Fibroblast of skin of scalp (primary cell): ENCODE results near the gene TRIL.

Experiments used
- DNase-seq: peaks from one replicate; pipeline ENCODE4 v3.0.0-alpha.2; 2013

TRIL gene

DNA sequence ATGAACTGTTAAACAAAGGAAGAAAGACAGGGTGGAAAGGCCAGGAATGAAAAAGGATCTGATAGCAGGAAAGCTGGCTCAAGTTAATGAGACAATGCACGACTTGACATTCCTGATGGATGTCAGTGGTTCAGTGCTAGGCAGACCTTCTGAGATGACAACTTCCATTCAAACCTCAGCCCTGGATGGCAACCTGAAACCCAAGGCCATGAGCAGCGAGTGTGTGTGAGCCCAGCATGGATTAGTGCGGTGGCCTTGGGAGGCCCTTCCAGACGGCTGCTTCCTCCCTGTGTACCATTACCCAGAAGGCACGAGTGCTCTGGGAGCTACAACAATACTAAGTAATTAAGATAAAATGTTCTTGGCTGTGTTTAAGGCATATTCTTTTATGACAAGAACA, 18.8 kb downstream of the TRIL start:
- DNase-seq, result no peak

DNA sequence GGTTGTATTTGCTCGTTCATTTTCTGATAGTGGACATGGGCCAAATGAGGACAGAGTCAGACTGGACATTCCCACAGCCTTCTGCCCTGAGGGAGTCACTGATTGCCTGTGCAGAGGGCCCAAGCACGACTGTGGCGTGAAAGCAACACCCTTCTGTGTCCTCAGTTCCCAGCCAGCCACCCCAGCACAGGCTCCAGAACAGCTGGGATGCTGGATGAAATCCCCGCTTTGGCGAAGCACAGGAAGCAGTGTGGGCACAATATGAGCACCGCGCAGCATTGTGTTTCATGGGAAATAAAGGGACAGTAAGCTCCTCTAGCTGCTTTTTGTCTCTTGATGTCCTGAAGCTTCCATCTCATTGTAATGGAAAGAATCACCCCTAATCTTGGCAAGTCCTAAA, 20.5 kb downstream of the TRIL start:
- no peak for DNase-seq

DNA sequence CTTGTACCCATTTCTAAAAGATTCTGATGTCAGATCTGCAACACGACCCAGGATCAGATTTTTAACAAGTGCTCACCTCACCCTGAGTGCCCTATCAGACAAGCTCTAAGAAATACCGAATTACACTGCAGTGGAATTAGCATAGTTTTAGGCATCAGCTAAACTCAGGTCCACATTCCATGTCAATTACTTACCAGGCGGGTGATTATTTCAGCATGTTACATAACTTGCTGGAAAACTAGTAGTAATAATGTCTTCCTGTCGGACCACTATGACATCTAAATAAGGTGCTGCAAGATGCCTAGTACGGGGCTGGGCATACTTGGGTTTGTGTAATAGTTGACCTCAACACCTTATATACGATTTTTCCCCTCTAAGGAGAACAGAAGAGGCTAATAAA, 21.0 kb downstream of the TRIL start:
- no peak for DNase-seq

DNA sequence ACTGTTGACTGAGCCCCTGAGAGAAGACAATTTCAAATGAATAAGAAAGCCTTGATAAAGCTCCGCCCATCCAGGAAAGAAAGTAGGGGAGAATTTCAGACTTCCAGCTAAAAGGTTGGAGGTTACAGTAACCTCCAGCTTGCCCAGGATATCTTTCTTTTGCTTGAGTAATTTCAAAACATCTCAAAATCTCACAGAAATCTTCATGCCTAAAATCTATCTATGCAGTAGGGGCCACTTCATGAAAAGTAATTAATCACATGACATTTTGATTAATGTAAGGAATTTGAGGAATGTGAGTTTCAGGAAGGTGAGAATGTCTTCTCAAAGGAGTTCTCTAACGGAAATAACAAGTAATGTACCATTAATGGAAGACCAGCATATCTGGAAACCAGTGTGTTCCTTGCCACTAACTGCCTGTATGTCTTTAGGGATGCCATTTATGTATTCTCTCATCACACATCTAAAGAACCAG, 24.2 kb downstream of the TRIL start:
- no peak for DNase-seq

DNA sequence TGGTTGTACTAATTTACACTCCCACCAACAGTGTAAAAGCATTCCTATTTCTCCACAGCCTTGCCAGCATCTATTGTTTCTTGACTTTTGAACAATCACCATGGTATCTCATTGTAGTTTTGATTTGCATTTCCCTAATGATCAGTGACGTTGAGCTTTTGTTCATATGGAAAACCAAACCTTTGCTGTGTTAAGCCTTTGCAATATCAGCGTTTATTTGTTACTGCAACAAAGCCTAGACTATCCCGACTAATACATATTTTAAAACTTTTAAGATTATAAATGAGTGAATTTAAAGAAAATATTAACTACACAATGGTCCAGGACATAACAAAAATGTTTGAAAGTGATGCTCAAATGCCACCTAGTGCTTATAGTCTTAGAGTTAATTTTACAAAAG, 26.6 kb downstream of the TRIL start:
- no peak for DNase-seq

DNA sequence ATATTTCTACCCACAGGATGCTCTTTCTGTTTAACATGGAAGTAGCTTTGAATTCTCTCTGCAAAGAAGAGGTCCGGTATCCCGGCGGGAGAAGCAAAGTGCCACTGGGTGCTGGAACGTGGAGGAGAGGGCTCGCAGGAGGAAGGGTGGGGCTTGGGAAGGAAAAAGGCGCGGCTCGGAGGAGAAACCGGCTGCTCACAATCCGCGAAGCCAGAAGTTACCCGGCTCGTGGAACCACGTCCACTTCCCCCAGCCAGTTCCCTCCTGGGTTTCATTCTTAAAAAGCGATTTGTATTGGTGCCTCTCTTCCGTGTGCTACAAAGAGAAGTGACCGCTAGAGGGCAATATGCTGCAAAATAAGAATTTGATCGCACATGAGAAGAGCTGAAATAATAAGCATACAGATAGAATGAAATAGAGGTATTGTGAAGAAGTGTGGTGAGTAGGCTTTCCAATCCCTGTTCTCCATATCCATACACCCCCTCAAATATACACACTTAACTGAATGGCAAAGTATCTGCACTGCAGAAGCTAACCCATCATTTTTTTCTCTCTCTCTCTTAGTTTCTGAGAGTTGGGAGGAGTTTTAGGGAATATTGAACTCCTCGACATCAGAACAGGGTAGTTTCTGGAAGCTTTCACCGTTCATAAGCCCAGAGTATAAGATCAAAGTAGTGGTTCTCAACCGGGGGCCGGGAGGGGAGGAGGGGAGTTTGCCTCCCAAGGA, 31.1 kb downstream of the TRIL start:
- DNase-seq, result peak; percentile 87

DNA sequence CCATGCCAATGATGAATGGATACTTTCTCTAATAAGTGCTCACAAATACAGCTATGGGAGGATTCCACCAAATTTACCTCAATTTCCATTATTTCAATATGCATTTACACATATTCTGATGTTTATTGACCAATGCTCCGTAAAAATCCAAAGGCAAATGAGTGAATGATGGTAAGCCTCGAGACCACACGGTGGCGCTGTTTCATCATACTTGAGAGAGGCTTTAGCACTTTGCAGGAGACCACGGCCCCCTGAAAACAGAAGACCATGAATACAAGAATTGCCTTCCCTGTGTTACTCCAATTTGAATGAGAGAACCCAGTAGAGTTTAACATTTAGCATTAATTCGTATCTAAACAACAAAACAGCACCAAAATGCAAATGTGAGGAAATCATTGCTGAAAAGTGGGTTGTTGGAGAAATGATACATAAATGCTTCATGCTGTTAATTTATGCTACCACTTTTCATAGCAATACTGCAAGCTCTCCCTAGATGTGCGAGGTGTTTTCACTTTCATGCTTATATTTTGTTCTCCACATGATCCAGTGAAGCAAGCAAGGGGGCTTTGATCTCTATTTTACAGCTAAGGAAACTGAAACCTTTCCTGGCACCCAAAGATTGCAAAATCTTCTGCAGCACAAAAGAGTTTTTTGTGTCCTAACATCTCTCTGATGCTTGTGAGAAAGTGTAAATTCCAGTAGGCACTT, 35.4 kb downstream of the TRIL start:
- peak; percentile 72 for DNase-seq

DNA sequence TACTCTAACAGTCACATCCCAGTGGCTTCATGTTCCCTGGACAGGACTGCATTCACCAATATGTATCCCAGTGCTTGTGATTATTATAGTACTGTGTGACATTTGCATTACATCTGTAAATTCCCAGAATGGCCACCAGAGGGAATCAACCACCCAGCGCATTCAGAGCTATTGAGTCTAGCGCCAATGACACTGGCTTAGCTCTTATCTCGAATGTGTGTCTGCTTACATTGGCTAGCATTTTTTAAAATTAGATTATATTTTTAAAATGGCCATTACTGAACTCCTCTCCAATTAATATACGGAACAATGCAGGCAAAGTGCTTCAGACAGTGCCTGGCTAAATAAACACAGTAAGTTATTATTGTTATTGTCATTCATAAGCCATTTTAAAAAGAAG, 36.3 kb downstream of the TRIL start:
- peak; percentile 70 for DNase-seq

DNA sequence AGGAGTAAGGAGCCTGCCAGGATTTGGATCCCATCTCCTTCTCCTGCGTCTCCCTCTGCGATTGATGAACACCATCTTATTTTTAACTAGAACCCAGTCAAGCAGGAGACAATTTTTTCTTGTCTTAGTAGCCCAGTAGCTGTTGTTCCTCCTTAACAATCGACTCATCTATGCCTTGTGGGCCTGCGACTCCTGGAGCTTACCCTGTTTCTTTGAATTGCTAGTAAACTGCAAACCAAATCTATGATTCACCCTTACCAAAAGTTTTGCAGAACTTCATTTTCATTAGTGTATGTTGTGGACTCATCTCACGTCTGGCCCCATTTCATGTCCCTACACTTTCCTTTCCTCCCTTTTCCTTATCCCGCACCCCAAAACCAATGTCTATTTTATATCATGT, 37.7 kb downstream of the TRIL start:
- DNase-seq, result no peak

DNA sequence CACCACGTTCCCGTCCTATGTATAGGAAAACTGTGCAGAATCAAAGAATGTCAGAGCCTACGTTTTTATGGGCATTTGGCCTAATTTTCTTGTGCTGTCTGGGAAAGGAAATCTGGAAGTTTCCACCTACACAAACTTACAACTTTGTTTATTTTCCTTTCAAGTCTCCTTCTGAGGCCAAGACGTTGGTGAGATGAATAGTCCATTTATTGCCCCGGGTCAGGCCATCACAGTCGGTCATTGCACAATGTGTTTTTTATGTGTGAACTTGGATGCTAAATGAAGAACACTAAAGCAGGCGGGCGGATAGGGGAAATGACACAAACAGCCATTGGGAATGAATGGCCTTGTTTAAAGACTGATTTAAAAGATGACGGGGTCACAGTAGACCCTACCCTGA, 38.6 kb downstream of the TRIL start:
- DNase-seq, result no peak

DNA sequence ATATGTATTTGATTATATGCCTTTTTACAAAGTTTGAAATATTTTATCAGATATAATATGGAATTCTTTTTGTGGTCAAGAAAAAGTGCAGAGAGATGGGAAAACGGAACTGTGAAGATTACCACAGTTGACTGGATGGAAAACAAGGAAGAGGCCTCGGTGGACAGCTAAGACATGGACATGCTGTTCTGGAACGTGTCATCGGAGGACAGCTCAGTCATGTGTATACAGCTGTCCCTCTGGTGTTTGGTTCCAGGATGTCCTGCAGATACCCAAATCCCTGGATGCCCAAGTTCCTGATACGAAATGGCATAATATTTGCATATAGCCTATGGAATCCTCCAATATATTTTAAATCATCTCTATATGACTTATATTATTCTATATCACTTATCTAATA, 49.4 kb downstream of the TRIL start:
- DNase-seq, result no peak

DNA sequence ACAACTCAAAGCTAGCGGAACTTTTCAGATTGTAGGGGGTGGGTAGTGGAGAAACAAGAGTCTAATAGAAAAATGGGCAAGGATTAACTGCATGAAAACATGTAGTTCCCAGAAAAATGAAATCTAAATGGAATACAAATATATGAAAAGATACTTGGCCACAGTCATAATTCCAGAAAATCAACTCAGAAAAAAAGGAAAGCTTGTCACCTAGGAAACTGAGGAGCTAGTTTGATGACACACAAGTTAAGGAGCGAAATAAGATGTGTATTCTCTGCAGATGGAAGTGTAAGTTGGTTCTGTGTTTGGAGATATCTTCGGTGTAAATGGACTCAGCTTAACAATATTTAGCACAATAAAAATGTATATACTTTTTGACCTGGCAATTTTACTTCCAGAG, 52.7 kb downstream of the TRIL start:
- DNase-seq, result no peak

DNA sequence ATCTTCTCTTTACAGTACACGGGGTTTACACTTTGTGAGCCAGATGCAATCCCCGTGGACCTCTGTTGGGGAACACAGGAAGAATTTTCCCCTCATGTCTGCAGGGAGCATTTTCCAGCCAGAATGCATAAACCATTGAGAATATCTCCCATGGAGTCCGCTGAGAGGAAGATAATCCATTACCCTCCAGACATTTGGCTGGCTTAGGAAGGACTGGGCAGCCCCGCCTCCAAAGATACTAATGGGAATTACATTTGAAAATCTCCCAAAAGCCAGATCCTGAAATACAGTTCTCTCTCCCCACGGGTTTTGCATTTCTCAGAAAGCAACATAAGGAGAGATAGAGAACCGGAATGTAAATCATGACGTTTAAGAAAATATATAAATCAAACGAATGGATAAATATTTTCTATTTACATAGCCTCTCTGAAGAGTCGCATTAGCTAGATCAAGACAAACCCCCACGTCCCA, 53.5 kb downstream of the TRIL start:
- DNase-seq, result peak; percentile 29

DNA sequence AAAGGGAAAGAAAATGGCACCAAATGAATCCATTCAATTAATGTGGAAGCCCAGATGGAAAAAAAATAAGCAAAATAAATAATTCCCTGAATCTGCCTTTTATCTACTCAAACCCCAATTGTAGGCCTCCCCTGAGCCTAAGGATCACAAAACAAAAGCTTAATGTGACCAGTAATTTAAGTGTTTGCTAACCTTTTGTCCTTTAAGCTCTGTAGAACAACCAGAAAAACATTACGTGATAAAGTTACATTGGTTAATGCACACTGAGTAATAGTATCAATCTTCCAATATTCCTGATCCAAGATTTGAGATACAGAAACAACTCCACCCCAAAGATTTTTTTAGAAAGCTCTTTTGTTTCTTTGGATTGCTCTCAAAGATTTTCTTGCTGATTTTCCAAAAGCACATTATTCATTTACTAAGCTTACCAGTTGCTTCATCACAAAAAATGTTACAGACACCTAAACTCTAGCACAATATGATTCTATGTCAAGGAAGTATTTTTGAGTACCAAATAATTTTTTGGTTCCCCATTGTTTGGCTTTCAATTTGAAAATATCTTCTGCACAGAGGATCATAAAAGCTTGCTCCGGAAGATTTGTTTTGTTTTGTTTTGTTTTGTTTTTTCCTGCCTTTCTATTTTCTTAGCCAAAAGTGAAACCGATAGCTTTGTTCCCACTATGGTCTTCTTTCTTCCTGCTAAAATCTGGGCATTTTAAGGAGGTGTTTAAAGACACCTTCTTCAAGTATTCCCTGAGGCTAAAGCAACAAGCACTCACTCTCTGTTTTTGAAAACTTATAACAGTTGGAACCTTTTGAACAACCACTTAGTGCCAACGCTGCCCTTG, 54.2 kb downstream of the TRIL start:
- no peak for DNase-seq
